ENCODE data around the gene TPCN2. TPM values are rescaled to one million over a fixed set of nuclear protein-coding genes. Genes with fewer than 3 reads are reported as not detected.
"Not testable (repeated sequence)": the region's sequence is repeated elsewhere in the genome, so short reads cannot be mapped to it uniquely, and the experiment has no call there.

TPCN2 gene
- total RNA-seq, 5 donors from 2014 or later (not counting 1 experiment from before 2014, with no cell fraction given): 14.9 to 34.3 (median 19.4) TPM

- H3K9me3 Mint-ChIP-seq; H3K36me3 Mint-ChIP-seq; CTCF ChIA-PET; H3K4me1 ChIP-seq (ENCODE audit: control insufficient read depth in 1 of 2, extremely low read depth in 1 of 2, insufficient read depth in 2 of 2, low read length in 2 of 2); H3K36me3 ChIP-seq (ENCODE audit: control insufficient read depth in 2 of 2, extremely low read depth in 1 of 2, insufficient read depth in 1 of 2, low read length in 1 of 2); H3K9me3 ChIP-seq; H3K27ac ChIP-seq (ENCODE audit: low read length); H3K27ac Mint-ChIP-seq; H3K4me3 Mint-ChIP-seq; H3K4me1 Mint-ChIP-seq; H3K4me3 ChIP-seq (ENCODE audit: control insufficient read depth in 1 of 2, extremely low read depth in 1 of 2, low read length in 1 of 2); POLR2A ChIA-PET; ATAC-seq (replicated peaks in 1 of 4); H3K27me3 Mint-ChIP-seq; DNase-seq: not testable (repeated sequence)
- peaks cover 0 to 25% of the 10 kb centered on the region in 2 experiments for H3K27me3 ChIP-seq (replicated peaks in 1 of 2; ENCODE audit: control insufficient read depth in 2 of 2, extremely low read depth in 1 of 2, insufficient read depth in 2 of 2, low read length in 1 of 2)
- 100% methylated on average over 1 of the region's 7 CpGs for WGBS (ENCODE audit: insufficient coverage)
These were observed 91.4 kb downstream of the TPCN2 start for GRCh38 chr11:69140161-69140560.

GRCh38 chr11:69140635-69141034 lies 91.9 kb downstream of the TPCN2 start:
- ATAC-seq (replicated peaks in 1 of 4) (no peak), DNase-seq (no peak)
- ChIA-PET CTCF (no interaction called here), POLR2A (no interaction called here)
- peaks cover 0 to 20% of the 10 kb centered on the region in 2 experiments for H3K27me3 ChIP-seq (replicated peaks in 1 of 2; ENCODE audit: control insufficient read depth in 2 of 2, extremely low read depth in 1 of 2, insufficient read depth in 2 of 2, low read length in 1 of 2)
- H3K36me3 ChIP-seq (ENCODE audit: control insufficient read depth in 2 of 2, extremely low read depth in 1 of 2, insufficient read depth in 1 of 2, low read length in 1 of 2): no peaks in the 10 kb centered on the region
- H3K4me3 Mint-ChIP-seq: no peak overlapping the region
- no peak overlapping the region for H3K27ac ChIP-seq (ENCODE audit: low read length)
- H3K27me3 Mint-ChIP-seq: peaks cover 0 to 2% of the 10 kb centered on the region in 2 donors
- no peak overlapping the region for H3K4me3 ChIP-seq (ENCODE audit: control insufficient read depth in 1 of 2, extremely low read depth in 1 of 2, low read length in 1 of 2)
- no peak overlapping the region for H3K27ac Mint-ChIP-seq
- peaks cover 0 to 5% (median 0%) of the 10 kb centered on the region in 3 donors for H3K4me1 Mint-ChIP-seq
- H3K4me1 ChIP-seq (ENCODE audit: control insufficient read depth in 1 of 2, extremely low read depth in 1 of 2, insufficient read depth in 2 of 2, low read length in 2 of 2): peaks cover 0 to 8% of the 10 kb centered on the region in 2 experiments
- WGBS (ENCODE audit: insufficient coverage): 90% methylated on average over 4 of the region's 5 CpGs
- peaks cover 7% of the 10 kb centered on the region for H3K36me3 Mint-ChIP-seq
- H3K9me3 Mint-ChIP-seq: peaks cover 2 to 3% (median 3%) of the 10 kb centered on the region in 3 donors
- no peaks in the 10 kb centered on the region for H3K9me3 ChIP-seq

- ATAC-seq (replicated peaks in 1 of 4) (no peak), DNase-seq (no peak)
- Mint-ChIP-seq H3K27ac (no peak overlapping the region), H3K27me3 (peaks cover 0 to 2% of the 10 kb centered on the region in 2 donors), H3K9me3 (peaks cover 11 to 14% (median 12%) of the 10 kb centered on the region in 3 donors), H3K36me3 (peaks cover 14% of the 10 kb centered on the region), H3K4me1 (peaks cover 0 to 5% (median 0%) of the 10 kb centered on the region in 3 donors), H3K4me3 (no peak overlapping the region)
- Histone ChIP-seq H3K4me3 (ENCODE audit: control insufficient read depth in 1 of 2, extremely low read depth in 1 of 2, low read length in 1 of 2) (no peak overlapping the region), H3K27ac (ENCODE audit: low read length) (no peak overlapping the region), H3K36me3 (ENCODE audit: control insufficient read depth in 2 of 2, extremely low read depth in 1 of 2, insufficient read depth in 1 of 2, low read length in 1 of 2) (no peaks in the 10 kb centered on the region), H3K27me3 (replicated peaks in 1 of 2; ENCODE audit: control insufficient read depth in 2 of 2, extremely low read depth in 1 of 2, insufficient read depth in 2 of 2, low read length in 1 of 2) (peaks cover 0 to 13% of the 10 kb centered on the region in 2 experiments), H3K9me3 (no peaks in the 10 kb centered on the region), H3K4me1 (ENCODE audit: control insufficient read depth in 1 of 2, extremely low read depth in 1 of 2, insufficient read depth in 2 of 2, low read length in 2 of 2) (peaks cover 0 to 8% of the 10 kb centered on the region in 2 experiments)
- POLR2A ChIA-PET: no interaction called here
- CTCF ChIA-PET: no interaction called here
- WGBS (ENCODE audit: insufficient coverage): 27% methylated on average over 2 of the region's 8 CpGs
These were observed 93.0 kb downstream of the TPCN2 start for GRCh38 chr11:69141742-69142141.

GRCh38 chr11:69142895-69143294 lies 94.2 kb downstream of the TPCN2 start:
- Histone ChIP-seq H3K4me3 (ENCODE audit: control insufficient read depth in 1 of 2, extremely low read depth in 1 of 2, low read length in 1 of 2) (no peak overlapping the region), H3K27me3 (replicated peaks in 1 of 2; ENCODE audit: control insufficient read depth in 2 of 2, extremely low read depth in 1 of 2, insufficient read depth in 2 of 2, low read length in 1 of 2) (peaks cover 0 to 2% of the 10 kb centered on the region in 2 experiments), H3K27ac (ENCODE audit: low read length) (no peak overlapping the region), H3K9me3 (no peaks in the 10 kb centered on the region), H3K36me3 (ENCODE audit: control insufficient read depth in 2 of 2, extremely low read depth in 1 of 2, insufficient read depth in 1 of 2, low read length in 1 of 2) (no peaks in the 10 kb centered on the region), H3K4me1 (ENCODE audit: control insufficient read depth in 1 of 2, extremely low read depth in 1 of 2, insufficient read depth in 2 of 2, low read length in 2 of 2) (no peaks in the 10 kb centered on the region)
- no CpG with 5 or more reads among the region's 2 CpGs for WGBS (ENCODE audit: insufficient coverage)
- Mint-ChIP-seq H3K4me3 (no peak overlapping the region), H3K27me3 (peaks cover 0 to 2% of the 10 kb centered on the region in 2 donors), H3K9me3 (peaks cover 11 to 17% (median 15%) of the 10 kb centered on the region in 3 donors), H3K36me3 (peaks cover 14% of the 10 kb centered on the region), H3K27ac (no peak overlapping the region), H3K4me1 (no peaks in the 10 kb centered on the region)
- POLR2A ChIA-PET: no interaction called here
- DNase-seq (no peak), ATAC-seq (replicated peaks in 1 of 4) (no peak)
- CTCF ChIA-PET: no interaction called here

GRCh38 chr11:69144316-69145049 lies 95.8 kb downstream of the TPCN2 start:
- CTCF ChIA-PET: no interaction called here
- Mint-ChIP-seq H3K27ac (no peak overlapping the region), H3K4me3 (no peak overlapping the region), H3K9me3 (peaks cover 11 to 19% (median 17%) of the 10 kb centered on the region in 3 donors), H3K36me3 (peaks cover 18% of the 10 kb centered on the region), H3K4me1 (no peaks in the 10 kb centered on the region), H3K27me3 (peaks cover 0 to 4% of the 10 kb centered on the region in 2 donors)
- no peaks in the 10 kb centered on the region for H3K4me1 ChIP-seq (ENCODE audit: control insufficient read depth in 1 of 2, extremely low read depth in 1 of 2, insufficient read depth in 2 of 2, low read length in 2 of 2)
- H3K9me3 ChIP-seq: no peaks in the 10 kb centered on the region
- 28% methylated on average over 3 of the region's 7 CpGs for WGBS (ENCODE audit: insufficient coverage)
- no peak for ATAC-seq (replicated peaks in 1 of 4)
- H3K27me3 ChIP-seq (replicated peaks in 1 of 2; ENCODE audit: control insufficient read depth in 2 of 2, extremely low read depth in 1 of 2, insufficient read depth in 2 of 2, low read length in 1 of 2): peaks cover 0 to 6% of the 10 kb centered on the region in 2 experiments
- POLR2A ChIA-PET: no interaction called here
- H3K4me3 ChIP-seq (ENCODE audit: control insufficient read depth in 1 of 2, extremely low read depth in 1 of 2, low read length in 1 of 2): no peak overlapping the region
- no peak overlapping the region for H3K27ac ChIP-seq (ENCODE audit: low read length)
- no peaks in the 10 kb centered on the region for H3K36me3 ChIP-seq (ENCODE audit: control insufficient read depth in 2 of 2, extremely low read depth in 1 of 2, insufficient read depth in 1 of 2, low read length in 1 of 2)
- DNase-seq: no peak

GRCh38 chr11:69145050-69145380 lies 96.3 kb downstream of the TPCN2 start:
- Histone ChIP-seq H3K4me1 (ENCODE audit: control insufficient read depth in 1 of 2, extremely low read depth in 1 of 2, insufficient read depth in 2 of 2, low read length in 2 of 2) (no peaks in the 10 kb centered on the region), H3K36me3 (ENCODE audit: control insufficient read depth in 2 of 2, extremely low read depth in 1 of 2, insufficient read depth in 1 of 2, low read length in 1 of 2) (no peaks in the 10 kb centered on the region), H3K27me3 (replicated peaks in 1 of 2; ENCODE audit: control insufficient read depth in 2 of 2, extremely low read depth in 1 of 2, insufficient read depth in 2 of 2, low read length in 1 of 2) (peaks cover 0 to 6% of the 10 kb centered on the region in 2 experiments), H3K9me3 (no peaks in the 10 kb centered on the region), H3K4me3 (ENCODE audit: control insufficient read depth in 1 of 2, extremely low read depth in 1 of 2, low read length in 1 of 2) (no peak overlapping the region), H3K27ac (ENCODE audit: low read length) (no peak overlapping the region)
- peaks cover 12 to 20% (median 17%) of the 10 kb centered on the region in 3 donors for H3K9me3 Mint-ChIP-seq
- no peak overlapping the region for H3K27ac Mint-ChIP-seq
- ATAC-seq (replicated peaks in 1 of 4) (no peak), DNase-seq (no peak)
- H3K4me3 Mint-ChIP-seq: no peak overlapping the region
- no peaks in the 10 kb centered on the region for H3K4me1 Mint-ChIP-seq
- peaks cover 18% of the 10 kb centered on the region for H3K36me3 Mint-ChIP-seq
- ChIA-PET POLR2A (no interaction called here), CTCF (no interaction called here)
- H3K27me3 Mint-ChIP-seq: peaks cover 0 to 4% of the 10 kb centered on the region in 2 donors
- no CpG with 5 or more reads among the region's 4 CpGs for WGBS (ENCODE audit: insufficient coverage)

All from T-cell (primary cell).